ENCODE results near the gene METTL25. TPM values are rescaled to one million over a fixed set of nuclear protein-coding genes. Genes with fewer than 3 reads are reported as not detected.

METTL25 gene
- polyA plus RNA-seq = 10 to 100 TPM in 2 of 4 donors, 1 to 10 TPM in 2; 4.3 to 12.1 (median 9.8) TPM
- long read RNA-seq, donor 1, partial matches to known transcripts = 126 of 194 reads
- long read RNA-seq, donor 1, other reads (novel, unspliced or antisense) = 62 of 194 reads
- long read RNA-seq, donor 2, partial matches to known transcripts = 0 of 2 reads
- long read RNA-seq, donor 2, other reads (novel, unspliced or antisense) = 0 of 2 reads
- long read RNA-seq, donor 3, partial matches to known transcripts = 9 of 12 reads
- long read RNA-seq, donor 3, other reads (novel, unspliced or antisense) = 0 of 12 reads
- long read RNA-seq, donor 4 = 0 reads
- long read RNA-seq, donor 5, partial matches to known transcripts = 7 of 7 reads
- long read RNA-seq, donor 5, other reads (novel, unspliced or antisense) = 0 of 7 reads
- long read RNA-seq, donor 6, partial matches to known transcripts = 0 of 2 reads
- long read RNA-seq, donor 6, other reads (novel, unspliced or antisense) = 0 of 2 reads
- long read RNA-seq, donor 7 = 0 reads
- long read RNA-seq, donor 8 = 0 reads
- long read RNA-seq, donor 9 = 0 reads
- long read RNA-seq, donor 10, partial matches to known transcripts = 0 of 8 reads
- long read RNA-seq, donor 10, other reads (novel, unspliced or antisense) = 0 of 8 reads

GRCh38 chr12:82358200-82359114 lies at the start of gene METTL25, which contains the start of gene CCDC59:
METTL25 (plus strand) TSS chr12:82358529; CDS start chr12:82358566, 37 bp downstream.
CCDC59 (minus strand) TSS chr12:82358387; CDS start chr12:82358376, 11 bp downstream.
- Histone ChIP-seq H3K4me3 (ENCODE audit: low read depth in 1 of 3, low read length in 3 of 3) (peak within 1 kb of the TSS; percentile 78 to 86 (median 85)), H3K9me3 (ENCODE audit: control insufficient read depth in 2 of 2, insufficient read depth in 1 of 2, low read depth in 1 of 2, low read length in 1 of 2) (no peaks in the 10 kb centered on the region), H3K27ac (ENCODE audit: low read depth in 1 of 3, low read length in 2 of 3) (peak within 1 kb of the TSS; percentile 91 to 100 (median 97)), H3K27me3 (ENCODE audit: control insufficient read depth in 3 of 3, insufficient read depth in 3 of 3, low read length in 3 of 3) (no peaks in the 10 kb centered on the region), H3K36me3 (ENCODE audit: control insufficient read depth in 3 of 3, insufficient read depth in 2 of 3, low read depth in 1 of 3, low read length in 3 of 3) (peaks cover 3 to 5% (median 3%) of the 10 kb centered on the region in 3 donors), H3K4me1 (ENCODE audit: control insufficient read depth in 3 of 3, insufficient read depth in 2 of 3, low read depth in 1 of 3, low read length in 2 of 3) (peaks cover 0 to 9% (median 3%) of the 10 kb centered on the region in 3 donors)
- DNase-seq (peak; percentile 98 to 99), FAIRE-seq (no peak)
- 0 to 1% (median 0%) methylated on average over 61 of the region's 61 CpGs for WGBS, 3 donors

- FAIRE-seq = no peak
These were observed 43.9 kb upstream of the METTL25 start for GRCh38 chr12:82314406-82314892.

GRCh38 chr12:82319276-82319675 lies 39.1 kb upstream of the METTL25 start:
- no peaks in the 10 kb centered on the region for H3K9me3 ChIP-seq (ENCODE audit: control insufficient read depth in 2 of 2, insufficient read depth in 1 of 2, low read depth in 1 of 2, low read length in 1 of 2)
- no peak overlapping the region for H3K27ac ChIP-seq (ENCODE audit: low read depth in 1 of 3, low read length in 2 of 3)
- no peaks in the 10 kb centered on the region for H3K4me1 ChIP-seq (ENCODE audit: control insufficient read depth in 3 of 3, insufficient read depth in 2 of 3, low read depth in 1 of 3, low read length in 2 of 3)
- H3K27me3 ChIP-seq (ENCODE audit: control insufficient read depth in 3 of 3, insufficient read depth in 3 of 3, low read length in 3 of 3) = no peaks in the 10 kb centered on the region
- WGBS, 3 donors = 67 to 74% (median 68%) methylated on average over 1 of the region's 1 CpG
- no peak overlapping the region for H3K4me3 ChIP-seq (ENCODE audit: low read depth in 1 of 3, low read length in 3 of 3)
- FAIRE-seq = no peak
- no peaks in the 10 kb centered on the region for H3K36me3 ChIP-seq (ENCODE audit: control insufficient read depth in 3 of 3, insufficient read depth in 2 of 3, low read depth in 1 of 3, low read length in 3 of 3)
- DNase-seq = no peak

More at GRCh38 chr12:82314406-82314892, 43.9 kb upstream of the METTL25 start:
- Histone ChIP-seq H3K4me3 (ENCODE audit: low read depth in 1 of 3, low read length in 3 of 3) (no peak overlapping the region), H3K4me1 (ENCODE audit: control insufficient read depth in 3 of 3, insufficient read depth in 2 of 3, low read depth in 1 of 3, low read length in 2 of 3) (no peaks in the 10 kb centered on the region), H3K36me3 (ENCODE audit: control insufficient read depth in 3 of 3, insufficient read depth in 2 of 3, low read depth in 1 of 3, low read length in 3 of 3) (no peaks in the 10 kb centered on the region), H3K27ac (ENCODE audit: low read depth in 1 of 3, low read length in 2 of 3) (no peak overlapping the region), H3K27me3 (ENCODE audit: control insufficient read depth in 3 of 3, insufficient read depth in 3 of 3, low read length in 3 of 3) (no peaks in the 10 kb centered on the region), H3K9me3 (ENCODE audit: control insufficient read depth in 2 of 2, insufficient read depth in 1 of 2, low read depth in 1 of 2, low read length in 1 of 2) (no peaks in the 10 kb centered on the region)
- WGBS, 3 donors = 17 to 41% (median 24%) methylated on average over 8 of the region's 8 CpGs
- DNase-seq = peak; percentile 2 to 20

- Histone ChIP-seq H3K36me3 (ENCODE audit: control insufficient read depth in 3 of 3, insufficient read depth in 2 of 3, low read depth in 1 of 3, low read length in 3 of 3) (no peaks in the 10 kb centered on the region), H3K27ac (ENCODE audit: low read depth in 1 of 3, low read length in 2 of 3) (no peak overlapping the region), H3K4me3 (ENCODE audit: low read depth in 1 of 3, low read length in 3 of 3) (no peak overlapping the region), H3K27me3 (ENCODE audit: control insufficient read depth in 3 of 3, insufficient read depth in 3 of 3, low read length in 3 of 3) (no peaks in the 10 kb centered on the region), H3K9me3 (ENCODE audit: control insufficient read depth in 2 of 2, insufficient read depth in 1 of 2, low read depth in 1 of 2, low read length in 1 of 2) (no peaks in the 10 kb centered on the region), H3K4me1 (ENCODE audit: control insufficient read depth in 3 of 3, insufficient read depth in 2 of 3, low read depth in 1 of 3, low read length in 2 of 3) (no peaks in the 10 kb centered on the region)
- WGBS, 3 donors = 42 to 59% (median 42%) methylated on average over 4 of the region's 4 CpGs
- no peak for FAIRE-seq
- DNase-seq = no peak
These were observed 32.6 kb upstream of the METTL25 start for GRCh38 chr12:82325540-82326336.

GRCh38 chr12:82326905-82327503 lies 31.3 kb upstream of the METTL25 start:
- Histone ChIP-seq H3K27me3 (ENCODE audit: control insufficient read depth in 3 of 3, insufficient read depth in 3 of 3, low read length in 3 of 3) (no peaks in the 10 kb centered on the region), H3K4me1 (ENCODE audit: control insufficient read depth in 3 of 3, insufficient read depth in 2 of 3, low read depth in 1 of 3, low read length in 2 of 3) (no peaks in the 10 kb centered on the region), H3K9me3 (ENCODE audit: control insufficient read depth in 2 of 2, insufficient read depth in 1 of 2, low read depth in 1 of 2, low read length in 1 of 2) (no peaks in the 10 kb centered on the region), H3K36me3 (ENCODE audit: control insufficient read depth in 3 of 3, insufficient read depth in 2 of 3, low read depth in 1 of 3, low read length in 3 of 3) (no peaks in the 10 kb centered on the region), H3K4me3 (ENCODE audit: low read depth in 1 of 3, low read length in 3 of 3) (no peak overlapping the region), H3K27ac (ENCODE audit: low read depth in 1 of 3, low read length in 2 of 3) (no peak overlapping the region)
- FAIRE-seq = no peak
- WGBS, 3 donors = 6 to 17% (median 15%) methylated on average over 1 of the region's 1 CpG
- DNase-seq = peak; percentile 11 to 24

GRCh38 chr12:82327861-82328260 lies 30.5 kb upstream of the METTL25 start:
- no peak overlapping the region for H3K4me3 ChIP-seq (ENCODE audit: low read depth in 1 of 3, low read length in 3 of 3)
- WGBS, 3 donors = 49 to 63% (median 58%) methylated on average over 1 of the region's 1 CpG
- no peaks in the 10 kb centered on the region for H3K27me3 ChIP-seq (ENCODE audit: control insufficient read depth in 3 of 3, insufficient read depth in 3 of 3, low read length in 3 of 3)
- FAIRE-seq (no peak), DNase-seq (no peak)
- H3K9me3 ChIP-seq (ENCODE audit: control insufficient read depth in 2 of 2, insufficient read depth in 1 of 2, low read depth in 1 of 2, low read length in 1 of 2) = no peaks in the 10 kb centered on the region
- H3K27ac ChIP-seq (ENCODE audit: low read depth in 1 of 3, low read length in 2 of 3) = no peak overlapping the region
- H3K36me3 ChIP-seq (ENCODE audit: control insufficient read depth in 3 of 3, insufficient read depth in 2 of 3, low read depth in 1 of 3, low read length in 3 of 3) = no peaks in the 10 kb centered on the region
- H3K4me1 ChIP-seq (ENCODE audit: control insufficient read depth in 3 of 3, insufficient read depth in 2 of 3, low read depth in 1 of 3, low read length in 2 of 3) = no peaks in the 10 kb centered on the region

GRCh38 chr12:82329508-82329907 lies 28.8 kb upstream of the METTL25 start:
- WGBS, 3 donors = 14 to 17% (median 15%) methylated on average over 1 of the region's 1 CpG
- FAIRE-seq (no peak), DNase-seq (peak; percentile 6 to 16)
- H3K4me1 ChIP-seq (ENCODE audit: control insufficient read depth in 3 of 3, insufficient read depth in 2 of 3, low read depth in 1 of 3, low read length in 2 of 3) = no peaks in the 10 kb centered on the region
- H3K4me3 ChIP-seq (ENCODE audit: low read depth in 1 of 3, low read length in 3 of 3) = no peak overlapping the region
- H3K27ac ChIP-seq (ENCODE audit: low read depth in 1 of 3, low read length in 2 of 3) = no peak overlapping the region
- no peaks in the 10 kb centered on the region for H3K36me3 ChIP-seq (ENCODE audit: control insufficient read depth in 3 of 3, insufficient read depth in 2 of 3, low read depth in 1 of 3, low read length in 3 of 3)
- no peaks in the 10 kb centered on the region for H3K9me3 ChIP-seq (ENCODE audit: control insufficient read depth in 2 of 2, insufficient read depth in 1 of 2, low read depth in 1 of 2, low read length in 1 of 2)
- H3K27me3 ChIP-seq (ENCODE audit: control insufficient read depth in 3 of 3, insufficient read depth in 3 of 3, low read length in 3 of 3) = no peaks in the 10 kb centered on the region
